ENCODE measurements around the gene SRD5A1.
"Not testable (repeated sequence)": the region's sequence is repeated elsewhere in the genome, so short reads cannot be mapped to it uniquely, and the experiment has no call there.

- not testable (repeated sequence) for TF ChIP-seq CTCF, POLR2A, POLR2AphosphoS5 (IDR thresholded peaks at IDR 0.05)
These were observed 35.5 kb downstream of the SRD5A1 start for GRCh38 chr5:6668717-6669116.
